ENCODE measurements around the gene AUTS2.

The AUTS2 gene

DNA sequence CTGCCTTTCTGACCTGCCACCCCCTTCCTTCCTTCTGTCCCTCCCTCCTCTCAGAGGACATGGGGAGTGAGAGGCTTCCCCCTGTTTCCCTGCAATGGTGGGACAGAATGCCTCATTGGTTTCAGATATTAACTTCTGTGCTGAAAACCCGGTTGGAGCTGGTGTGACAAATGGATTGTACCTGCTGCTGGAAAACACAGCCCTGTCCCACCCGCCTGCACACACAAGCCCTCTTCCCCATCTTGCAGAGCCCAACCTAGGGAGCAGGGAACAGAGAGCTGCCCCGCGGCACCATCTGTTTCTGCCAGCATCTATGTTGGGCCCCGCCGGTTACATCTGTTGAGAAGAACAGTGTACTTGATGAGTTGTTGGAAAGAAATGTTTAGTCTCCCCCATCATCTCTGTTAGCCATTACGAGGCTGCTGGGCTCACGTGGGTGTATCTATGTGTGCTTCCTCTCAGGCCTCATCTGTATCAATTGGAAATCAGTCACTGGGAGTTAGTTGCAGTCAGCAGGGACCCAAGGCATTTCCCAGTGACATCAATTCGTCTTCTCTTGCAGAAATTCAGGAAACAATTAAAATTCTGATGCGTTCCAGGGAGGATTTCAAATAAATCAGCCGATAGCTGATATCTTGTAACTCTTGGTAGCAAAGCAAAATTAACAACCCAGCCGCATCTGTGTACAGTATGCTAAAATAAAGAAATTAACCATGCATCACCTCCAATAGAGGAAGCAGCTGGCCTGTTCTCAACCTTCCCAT is 808.1 kb downstream of the AUTS2 start:
- Histone ChIP-seq H3K36me3 (ENCODE audit: control insufficient read depth in 1 of 2, insufficient read depth in 2 of 2, low read length in 2 of 2) (no peaks in the 10 kb centered on the region), H3K4me3 (ENCODE audit: low read depth in 1 of 2, low read length in 2 of 2) (no peak overlapping the region), H3K27me3 (ENCODE audit: low read depth, low read length) (no peaks in the 10 kb centered on the region), H3K4me1 (ENCODE audit: control insufficient read depth in 1 of 2, insufficient read depth in 2 of 2, low read length in 2 of 2) (peaks cover 0 to 7% of the 10 kb centered on the region in 2 donors), H3K27ac (ENCODE audit: low read length) (no peak overlapping the region), H3K9me3 (ENCODE audit: control insufficient read depth in 1 of 2, low read length in 2 of 2) (no peaks in the 10 kb centered on the region)

DNA sequence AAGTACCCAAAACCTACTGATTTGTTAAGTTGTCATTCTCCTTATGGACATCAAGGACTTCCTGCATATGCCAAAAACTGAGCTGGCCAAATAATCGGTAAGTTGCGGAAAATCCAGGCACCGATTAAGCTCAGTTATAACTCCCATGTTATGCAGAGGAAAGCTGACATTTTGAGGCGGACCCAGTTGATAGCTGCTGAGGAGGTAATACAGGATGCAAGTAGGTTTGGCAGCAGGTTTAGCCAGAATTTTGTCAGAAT is 808.6 kb downstream of the AUTS2 start:
- no peaks in the 10 kb centered on the region for H3K9me3 ChIP-seq (ENCODE audit: control insufficient read depth in 1 of 2, low read length in 2 of 2)
- no peaks in the 10 kb centered on the region for H3K36me3 ChIP-seq (ENCODE audit: control insufficient read depth in 1 of 2, insufficient read depth in 2 of 2, low read length in 2 of 2)
- H3K27ac ChIP-seq (ENCODE audit: low read length): no peak overlapping the region
- no peaks in the 10 kb centered on the region for H3K27me3 ChIP-seq (ENCODE audit: low read depth, low read length)
- no peak overlapping the region for H3K4me3 ChIP-seq (ENCODE audit: low read depth in 1 of 2, low read length in 2 of 2)
- peaks cover 0 to 7% of the 10 kb centered on the region in 2 donors for H3K4me1 ChIP-seq (ENCODE audit: control insufficient read depth in 1 of 2, insufficient read depth in 2 of 2, low read length in 2 of 2)

DNA sequence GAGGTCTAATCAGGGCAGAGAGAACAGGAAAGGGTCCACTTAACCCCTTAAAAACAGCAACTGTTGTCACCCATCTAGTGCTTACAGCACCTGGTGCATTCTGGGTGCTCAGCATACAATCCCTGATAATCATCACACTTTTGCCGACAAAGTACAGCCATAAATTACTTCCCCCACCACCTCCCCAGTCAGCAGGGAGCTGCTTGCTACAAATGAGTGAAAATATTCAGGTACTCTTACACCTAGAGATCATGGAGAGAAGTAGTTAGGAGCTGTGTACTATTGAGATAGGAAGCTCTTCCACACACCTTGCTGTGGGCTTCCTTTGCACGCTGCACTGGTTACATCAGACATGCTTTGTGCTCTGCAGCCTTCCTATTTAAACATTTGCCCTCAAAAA is 810.2 kb downstream of the AUTS2 start:
- no peaks in the 10 kb centered on the region for H3K9me3 ChIP-seq (ENCODE audit: control insufficient read depth in 1 of 2, low read length in 2 of 2)
- no peaks in the 10 kb centered on the region for H3K27me3 ChIP-seq (ENCODE audit: low read depth, low read length)
- H3K4me1 ChIP-seq (ENCODE audit: control insufficient read depth in 1 of 2, insufficient read depth in 2 of 2, low read length in 2 of 2): peaks cover 0 to 2% of the 10 kb centered on the region in 2 donors
- H3K27ac ChIP-seq (ENCODE audit: low read length): no peak overlapping the region
- no peaks in the 10 kb centered on the region for H3K36me3 ChIP-seq (ENCODE audit: control insufficient read depth in 1 of 2, insufficient read depth in 2 of 2, low read length in 2 of 2)
- no peak overlapping the region for H3K4me3 ChIP-seq (ENCODE audit: low read depth in 1 of 2, low read length in 2 of 2)

DNA sequence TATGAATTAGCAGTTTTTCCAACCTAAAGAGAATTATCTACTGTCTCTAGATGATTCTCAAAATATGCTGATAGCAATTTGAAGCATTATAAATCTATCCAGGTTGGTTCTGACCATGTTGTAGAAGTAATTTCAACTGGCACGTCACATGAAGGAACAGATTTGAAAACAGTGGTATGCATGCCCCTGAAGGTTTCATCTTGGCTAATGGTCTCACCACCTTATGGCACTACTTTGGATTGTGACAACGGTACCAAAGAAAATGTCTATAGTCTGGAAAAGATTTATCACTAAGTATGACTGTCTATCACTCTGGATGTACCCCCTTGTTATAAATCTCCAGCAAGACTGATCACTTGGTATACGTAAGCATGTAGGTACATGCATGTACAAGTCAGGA is 810.6 kb downstream of the AUTS2 start:
- no peaks in the 10 kb centered on the region for H3K9me3 ChIP-seq (ENCODE audit: control insufficient read depth in 1 of 2, low read length in 2 of 2)
- no peak overlapping the region for H3K4me3 ChIP-seq (ENCODE audit: low read depth in 1 of 2, low read length in 2 of 2)
- no peaks in the 10 kb centered on the region for H3K4me1 ChIP-seq (ENCODE audit: control insufficient read depth in 1 of 2, insufficient read depth in 2 of 2, low read length in 2 of 2)
- H3K27me3 ChIP-seq (ENCODE audit: low read depth, low read length): no peaks in the 10 kb centered on the region
- H3K27ac ChIP-seq (ENCODE audit: low read length): no peak overlapping the region
- no peaks in the 10 kb centered on the region for H3K36me3 ChIP-seq (ENCODE audit: control insufficient read depth in 1 of 2, insufficient read depth in 2 of 2, low read length in 2 of 2)

DNA sequence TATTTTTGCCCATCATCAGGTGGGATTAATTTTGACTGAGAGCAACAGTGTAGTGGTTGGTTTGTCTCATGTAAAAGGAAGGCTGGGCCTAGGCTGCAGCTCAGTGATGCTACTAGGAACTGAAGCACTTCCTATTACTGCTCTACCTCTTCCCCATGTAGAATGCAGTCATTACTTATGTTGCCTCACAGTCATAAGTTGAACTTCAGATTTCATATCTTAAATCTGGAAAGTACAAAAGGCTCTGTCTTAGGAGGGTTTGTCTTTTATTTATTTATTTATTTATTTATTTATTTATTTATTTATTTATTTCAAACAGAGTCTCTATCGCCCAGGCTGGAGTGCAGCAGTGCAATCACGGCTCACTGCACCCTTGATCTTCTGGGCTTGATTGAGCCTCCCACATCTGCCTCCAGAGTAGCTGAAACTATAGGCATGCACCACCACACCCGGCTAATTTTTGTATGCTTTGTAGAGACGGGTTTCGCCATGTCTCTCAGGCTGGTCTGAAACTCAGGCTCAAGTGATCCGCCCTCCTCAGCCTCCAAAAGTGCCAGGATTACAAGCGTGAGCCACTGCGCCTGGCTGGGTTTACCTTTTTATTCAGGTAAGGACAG is 812.0 kb downstream of the AUTS2 start:
- Histone ChIP-seq H3K27me3 (ENCODE audit: low read depth, low read length) (no peaks in the 10 kb centered on the region), H3K36me3 (ENCODE audit: control insufficient read depth in 1 of 2, insufficient read depth in 2 of 2, low read length in 2 of 2) (no peaks in the 10 kb centered on the region), H3K4me3 (ENCODE audit: low read depth in 1 of 2, low read length in 2 of 2) (no peak overlapping the region), H3K27ac (ENCODE audit: low read length) (no peak overlapping the region), H3K4me1 (ENCODE audit: control insufficient read depth in 1 of 2, insufficient read depth in 2 of 2, low read length in 2 of 2) (no peaks in the 10 kb centered on the region), H3K9me3 (ENCODE audit: control insufficient read depth in 1 of 2, low read length in 2 of 2) (no peaks in the 10 kb centered on the region)

DNA sequence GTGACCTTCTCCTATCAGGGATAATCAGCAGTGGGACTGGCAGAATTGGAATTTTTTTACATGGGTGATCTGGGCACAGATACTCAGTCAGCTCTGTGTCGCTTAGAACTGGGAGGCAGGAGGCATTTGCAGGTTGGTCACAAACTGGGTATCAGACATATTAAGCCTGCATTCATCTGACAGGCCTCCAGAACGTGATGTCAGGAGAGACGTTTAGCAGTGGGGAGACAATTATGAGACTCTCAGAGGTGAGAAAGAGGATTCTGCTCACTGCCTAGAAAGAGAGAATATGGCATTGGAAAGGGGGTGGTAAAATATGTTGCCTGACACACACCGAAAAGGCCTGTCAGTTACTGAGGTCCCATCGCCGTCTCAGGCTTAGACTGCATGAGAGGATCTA is 816.1 kb downstream of the AUTS2 start:
- Histone ChIP-seq H3K36me3 (ENCODE audit: control insufficient read depth in 1 of 2, insufficient read depth in 2 of 2, low read length in 2 of 2) (no peaks in the 10 kb centered on the region), H3K9me3 (ENCODE audit: control insufficient read depth in 1 of 2, low read length in 2 of 2) (no peaks in the 10 kb centered on the region)

DNA sequence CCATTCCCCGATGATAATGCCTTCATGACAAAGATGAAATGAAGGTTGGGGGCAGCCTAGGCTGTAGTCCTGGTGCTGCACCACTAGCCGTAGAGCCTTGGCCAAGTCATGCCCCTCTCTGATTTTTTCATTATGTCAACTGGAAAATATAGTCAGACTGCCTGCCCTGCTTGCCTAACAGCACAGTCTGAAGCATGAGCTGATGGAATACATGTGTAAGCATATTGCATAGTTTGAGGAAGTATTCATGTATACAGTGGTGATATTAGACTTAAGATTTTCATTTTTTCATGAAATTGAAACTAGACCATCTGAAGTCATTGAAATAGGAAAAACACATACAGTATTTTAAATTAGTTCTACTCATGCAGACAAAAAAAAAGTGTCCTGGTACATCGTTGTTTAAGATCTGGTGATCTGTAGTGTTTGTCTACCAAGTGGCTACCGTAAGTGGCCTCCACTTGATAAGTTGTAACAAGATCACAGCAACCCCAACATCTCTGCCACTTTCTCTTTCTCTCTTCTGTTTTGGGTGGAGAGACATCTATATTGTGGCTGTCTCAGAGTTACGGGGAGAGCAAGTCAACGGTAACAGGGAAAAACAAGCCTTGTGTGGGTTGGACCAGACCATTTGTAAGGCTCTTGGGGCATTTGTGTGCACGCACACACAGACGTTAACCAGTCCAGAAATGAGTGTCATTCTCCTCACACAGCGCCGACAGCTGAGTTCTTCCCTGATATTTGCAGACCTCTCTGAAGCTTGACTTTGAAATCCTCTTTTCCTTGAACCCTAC is 817.1 kb downstream of the AUTS2 start:
- Histone ChIP-seq H3K4me3 (ENCODE audit: low read depth in 1 of 2, low read length in 2 of 2) (no peak overlapping the region), H3K9me3 (ENCODE audit: control insufficient read depth in 1 of 2, low read length in 2 of 2) (no peaks in the 10 kb centered on the region), H3K27me3 (ENCODE audit: low read depth, low read length) (no peaks in the 10 kb centered on the region), H3K4me1 (ENCODE audit: control insufficient read depth in 1 of 2, insufficient read depth in 2 of 2, low read length in 2 of 2) (no peaks in the 10 kb centered on the region), H3K36me3 (ENCODE audit: control insufficient read depth in 1 of 2, insufficient read depth in 2 of 2, low read length in 2 of 2) (no peaks in the 10 kb centered on the region), H3K27ac (ENCODE audit: low read length) (no peak overlapping the region)

More for the DNA sequence above, 816.1 kb downstream of the AUTS2 start:
- no peaks in the 10 kb centered on the region for H3K4me1 ChIP-seq (ENCODE audit: control insufficient read depth in 1 of 2, insufficient read depth in 2 of 2, low read length in 2 of 2)
- no peak overlapping the region for H3K27ac ChIP-seq (ENCODE audit: low read length)
- H3K4me3 ChIP-seq (ENCODE audit: low read depth in 1 of 2, low read length in 2 of 2): no peak overlapping the region
- H3K27me3 ChIP-seq (ENCODE audit: low read depth, low read length): no peaks in the 10 kb centered on the region

DNA sequence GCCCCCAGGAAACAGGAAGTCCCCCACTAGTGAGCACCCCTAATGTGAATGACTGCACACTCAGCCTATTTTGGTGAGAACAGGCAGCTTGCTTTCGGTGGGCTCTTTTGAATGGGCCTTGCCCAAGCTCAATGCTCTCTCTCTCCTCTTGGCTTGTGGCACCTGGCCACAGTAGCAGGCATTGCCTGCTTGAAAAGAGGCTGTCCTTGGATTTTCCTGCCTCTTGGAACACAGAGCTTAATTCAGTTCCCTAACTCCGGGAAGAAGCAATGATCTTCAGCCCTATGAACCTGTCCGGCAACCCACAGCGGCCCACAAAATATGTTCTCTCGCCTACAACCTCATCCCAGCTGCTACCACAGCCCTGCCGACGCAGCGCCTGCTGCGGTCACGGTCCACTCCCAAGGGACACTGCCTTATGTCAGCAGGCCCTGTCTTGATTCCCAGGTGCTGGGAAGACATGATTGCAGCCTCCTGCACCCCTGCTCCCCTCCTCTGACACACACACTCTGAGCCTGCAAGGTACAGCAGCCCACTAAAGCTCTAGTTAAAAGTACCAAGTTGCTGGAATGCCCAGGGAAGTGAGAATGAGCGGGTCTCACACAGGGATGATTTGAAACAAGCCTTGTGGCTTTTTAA is 818.2 kb downstream of the AUTS2 start:
- Histone ChIP-seq H3K36me3 (ENCODE audit: control insufficient read depth in 1 of 2, insufficient read depth in 2 of 2, low read length in 2 of 2) (no peaks in the 10 kb centered on the region), H3K4me3 (ENCODE audit: low read depth in 1 of 2, low read length in 2 of 2) (no peak overlapping the region), H3K27ac (ENCODE audit: low read length) (no peak overlapping the region), H3K4me1 (ENCODE audit: control insufficient read depth in 1 of 2, insufficient read depth in 2 of 2, low read length in 2 of 2) (no peaks in the 10 kb centered on the region), H3K9me3 (ENCODE audit: control insufficient read depth in 1 of 2, low read length in 2 of 2) (no peaks in the 10 kb centered on the region), H3K27me3 (ENCODE audit: low read depth, low read length) (no peaks in the 10 kb centered on the region)

DNA sequence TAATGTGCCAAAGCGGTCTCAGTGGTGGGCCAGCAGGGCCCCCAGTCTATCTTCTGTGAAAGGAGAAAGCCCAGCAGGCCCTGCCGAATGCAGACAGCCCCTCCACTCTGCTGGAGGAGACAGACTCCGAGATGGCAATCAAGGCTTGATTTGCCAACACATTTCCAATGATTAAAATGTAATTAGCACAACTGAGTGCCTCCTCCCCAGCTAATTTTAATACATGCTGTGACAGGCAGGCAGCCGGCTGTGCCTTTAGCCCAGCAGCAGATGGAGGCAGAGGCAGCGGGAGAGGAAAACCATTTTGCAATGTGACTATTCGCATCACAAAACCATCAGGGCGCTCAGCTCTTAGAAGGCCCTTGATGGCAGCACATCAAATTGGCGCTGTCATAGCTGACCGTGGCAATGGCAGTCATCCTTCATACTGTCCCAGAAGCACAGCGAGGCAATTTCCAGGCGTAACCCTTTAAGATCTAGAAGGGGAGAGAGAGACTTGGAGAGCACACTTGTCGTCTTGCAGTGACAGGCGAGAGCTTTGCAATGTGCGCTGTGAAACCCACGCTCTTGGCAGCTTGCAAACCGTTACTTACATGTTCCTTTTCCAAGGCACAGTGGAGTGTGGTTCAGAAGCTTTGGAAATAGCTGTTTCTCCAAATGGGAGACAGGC is 818.8 kb downstream of the AUTS2 start:
- Histone ChIP-seq H3K9me3 (ENCODE audit: control insufficient read depth in 1 of 2, low read length in 2 of 2) (no peaks in the 10 kb centered on the region), H3K4me3 (ENCODE audit: low read depth in 1 of 2, low read length in 2 of 2) (no peak overlapping the region), H3K4me1 (ENCODE audit: control insufficient read depth in 1 of 2, insufficient read depth in 2 of 2, low read length in 2 of 2) (no peaks in the 10 kb centered on the region), H3K36me3 (ENCODE audit: control insufficient read depth in 1 of 2, insufficient read depth in 2 of 2, low read length in 2 of 2) (no peaks in the 10 kb centered on the region), H3K27me3 (ENCODE audit: low read depth, low read length) (no peaks in the 10 kb centered on the region), H3K27ac (ENCODE audit: low read length) (no peak overlapping the region)

DNA sequence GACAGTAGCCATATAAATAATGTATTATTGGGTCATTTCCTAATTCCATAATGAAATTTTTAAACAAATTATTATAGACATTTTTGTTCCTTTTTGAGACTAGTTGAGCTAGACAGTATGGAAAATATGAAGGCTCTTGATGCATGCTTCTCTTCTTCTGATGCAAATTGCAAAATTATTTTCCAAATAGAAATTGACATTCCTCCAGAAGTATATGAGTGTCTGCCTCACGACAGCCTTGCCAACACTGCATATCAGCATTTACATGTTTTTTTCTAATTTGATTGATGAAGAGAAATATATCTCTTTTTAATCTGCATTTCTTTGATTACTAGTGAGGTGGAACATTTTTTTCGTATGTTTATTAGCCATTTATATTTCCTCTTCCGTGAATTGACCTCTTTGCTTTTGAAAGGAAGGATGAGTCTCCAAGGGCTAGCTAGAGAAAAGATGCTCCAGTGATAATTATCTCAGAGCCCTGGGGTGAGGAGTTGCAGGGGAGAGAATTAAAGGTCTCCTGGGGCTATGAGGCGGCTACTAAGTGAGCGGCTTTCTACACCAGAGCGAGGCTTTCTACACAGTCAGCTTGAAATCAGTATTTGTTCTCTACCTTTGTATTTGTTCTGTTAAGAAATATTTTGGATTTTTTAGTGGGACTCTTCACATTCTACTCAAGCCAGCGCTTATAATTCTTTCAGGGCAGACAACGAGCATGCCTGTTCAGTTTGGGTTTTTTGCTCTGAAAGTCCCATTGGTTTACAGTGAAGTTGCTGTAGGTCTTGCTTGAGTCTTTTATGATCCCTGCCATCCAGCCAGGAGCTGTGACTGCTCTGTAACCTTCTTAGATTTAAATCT is 821.5 kb downstream of the AUTS2 start:
- Histone ChIP-seq H3K4me1 (ENCODE audit: control insufficient read depth in 1 of 2, insufficient read depth in 2 of 2, low read length in 2 of 2) (no peaks in the 10 kb centered on the region), H3K4me3 (ENCODE audit: low read depth in 1 of 2, low read length in 2 of 2) (no peak overlapping the region), H3K9me3 (ENCODE audit: control insufficient read depth in 1 of 2, low read length in 2 of 2) (no peaks in the 10 kb centered on the region), H3K27ac (ENCODE audit: low read length) (no peak overlapping the region), H3K27me3 (ENCODE audit: low read depth, low read length) (no peaks in the 10 kb centered on the region), H3K36me3 (ENCODE audit: control insufficient read depth in 1 of 2, insufficient read depth in 2 of 2, low read length in 2 of 2) (no peaks in the 10 kb centered on the region)

Data from muscle layer of duodenum (tissue), 2 donors.